GM06990 (cell line): ENCODE data around the gene PROX1.

Experiments
- DNase-seq: peaks from one replicate; pipeline ENCODE4 v3.0.0-alpha.2; 2011; ENCODE audit not compliant: insufficient read length; ENCODE audit errors: extremely low read depth
- H3K27me3 ChIP-seq: replicated peaks from 2 replicates; pipeline ENCODE4 v1.6.0; 2011; ENCODE audit warnings: low read length; ENCODE audit not compliant: control insufficient read depth, insufficient read depth
- H3K36me3 ChIP-seq: 2 replicates; pipeline ENCODE4 v1.5.1; 2011; ENCODE audit warnings: low read length; ENCODE audit not compliant: control insufficient read depth, insufficient read depth
- H3K4me3 ChIP-seq: replicated peaks from 2 replicates; pipeline ENCODE4 v1.5.1; 2011; ENCODE audit warnings: low read depth, mild to moderate bottlenecking, control low read depth, low read length
- CTCF ChIP-seq: IDR thresholded peaks from 2 replicates; pipeline ENCODE4 v1.5.1; 2011; ENCODE audit warnings: low read length, control low read depth, mild to moderate bottlenecking, inconsistent platforms; ENCODE audit not compliant: insufficient read depth, poor library complexity, severe bottlenecking

The PROX1 gene

GRCh38 chr1:213997038-213997771, 9.4 kb downstream of the PROX1 start:
- Histone ChIP-seq H3K27me3 (no peaks in the 10 kb centered on the region), H3K4me3 (no peak overlapping the region), H3K36me3 (no peaks in the 10 kb centered on the region)
- TF ChIP-seq CTCF = no peak
- DNase-seq = no peak

GRCh38 chr1:213997772-213998107, 10.0 kb downstream of the PROX1 start:
- no peak overlapping the region for H3K4me3 ChIP-seq
- no peaks in the 10 kb centered on the region for H3K36me3 ChIP-seq
- no peak for TF ChIP-seq CTCF
- DNase-seq = no peak
- H3K27me3 ChIP-seq = no peaks in the 10 kb centered on the region

GRCh38 chr1:213998785-213999184, 11.0 kb downstream of the PROX1 start:
- Histone ChIP-seq H3K36me3 (no peaks in the 10 kb centered on the region), H3K27me3 (no peaks in the 10 kb centered on the region), H3K4me3 (no peak overlapping the region)
- no peak for DNase-seq
- no peak for TF ChIP-seq CTCF

GRCh38 chr1:213999732-214000131, 12.0 kb downstream of the PROX1 start:
- no peaks in the 10 kb centered on the region for H3K27me3 ChIP-seq
- DNase-seq = no peak
- H3K4me3 ChIP-seq = no peak overlapping the region
- H3K36me3 ChIP-seq = no peaks in the 10 kb centered on the region
- no peak for TF ChIP-seq CTCF

GRCh38 chr1:214002060-214002459, 14.3 kb downstream of the PROX1 start:
- no peak for TF ChIP-seq CTCF
- no peak for DNase-seq
- H3K4me3 ChIP-seq = no peak overlapping the region
- no peaks in the 10 kb centered on the region for H3K27me3 ChIP-seq
- H3K36me3 ChIP-seq = no peaks in the 10 kb centered on the region

- Histone ChIP-seq H3K36me3 (no peaks in the 10 kb centered on the region), H3K27me3 (no peaks in the 10 kb centered on the region), H3K4me3 (no peak overlapping the region)
- DNase-seq = no peak
- TF ChIP-seq CTCF = no peak
Measured at GRCh38 chr1:214002472-214002871, 14.7 kb downstream of the PROX1 start.
